ENCODE results near the gene OR6N2. TPM values are rescaled to one million over a fixed set of nuclear protein-coding genes. Genes with fewer than 3 reads are reported as not detected.

OR6N2 gene
- total and polyA plus RNA-seq, 2 experiments from 2014 or later, result not detected

- Mint-ChIP-seq H3K27me3 (ENCODE audit: insufficient read depth, low read depth, poor library complexity) (no peaks in the 10 kb centered on the region), H3K9me3 (no peaks in the 10 kb centered on the region), H3K4me3 (no peak overlapping the region), H3K27ac (no peak overlapping the region), H3K36me3 (ENCODE audit: low read depth) (no peaks in the 10 kb centered on the region), H3K4me1 (no peaks in the 10 kb centered on the region)
- Histone ChIP-seq H2AFZ (no peak overlapping the region), H3K27ac (ENCODE audit: low read depth) (no peak overlapping the region), H3F3A (replicated peaks; ENCODE audit: low read depth) (no peaks in the 10 kb centered on the region), H3K36me3 (ENCODE audit: insufficient read depth) (no peaks in the 10 kb centered on the region), H3K27me3 (ENCODE audit: insufficient read depth) (no peaks in the 10 kb centered on the region), H3K4me1 (ENCODE audit: insufficient read depth) (no peaks in the 10 kb centered on the region), H3K4me2 (no peak overlapping the region), H3K4me3 (no peak overlapping the region), H4K20me1 (replicated peaks; ENCODE audit: insufficient read depth) (no peaks in the 10 kb centered on the region), H3K9me2 (ENCODE audit: insufficient read depth) (no peaks in the 10 kb centered on the region; the same call in 1 of the 2 replicates), H3K79me2 (replicated peaks; ENCODE audit: insufficient read depth) (no peaks in the 10 kb centered on the region)
- no peak for DNase-seq (ENCODE audit: low spot score)
- no peak for TF ChIP-seq POLR2AphosphoS5 (IDR thresholded peaks at IDR 0.05; ENCODE audit: low read depth)
- TF ChIP-seq EZH2 (IDR thresholded peaks at IDR 0.05; ENCODE audit: low read depth, unreplicated experiment), result no peak
- TF ChIP-seq CREB1 (CRISPR knock-in tag; IDR thresholded peaks at IDR 0.05; ENCODE audit: low read depth), result no peak
- no peak for TF ChIP-seq JUNB (IDR thresholded peaks at IDR 0.05; ENCODE audit: unreplicated experiment)
- TF ChIP-seq ZNF331 (CRISPR knock-in tag; IDR thresholded peaks at IDR 0.05; ENCODE audit: low read depth), result no peak
- no peak for TF ChIP-seq ZNF462 (CRISPR knock-in tag; IDR thresholded peaks at IDR 0.05)
- TF ChIP-seq STAT1 (IDR thresholded peaks at IDR 0.05; ENCODE audit: unreplicated experiment), result no peak
- no peak for ATAC-seq
Observed at GRCh38 chr1:158730453-158730852, 50.6 kb downstream of the OR6N2 start.
